GM19351 (cell line): ENCODE results near the gene TMEM61.
"Not testable (repeated sequence)": the region's sequence is repeated elsewhere in the genome, so short reads cannot be mapped to it uniquely, and the experiment has no call there.

Source experiments
- ATAC-seq: cut with Tn5 transposase; IDR thresholded peaks from one replicate; pipeline ENCODE4 v1.9.1; 2021; ENCODE audit warnings: mild to moderate bottlenecking, moderate library complexity; ENCODE audit not compliant: unreplicated experiment

The TMEM61 gene

DNA sequence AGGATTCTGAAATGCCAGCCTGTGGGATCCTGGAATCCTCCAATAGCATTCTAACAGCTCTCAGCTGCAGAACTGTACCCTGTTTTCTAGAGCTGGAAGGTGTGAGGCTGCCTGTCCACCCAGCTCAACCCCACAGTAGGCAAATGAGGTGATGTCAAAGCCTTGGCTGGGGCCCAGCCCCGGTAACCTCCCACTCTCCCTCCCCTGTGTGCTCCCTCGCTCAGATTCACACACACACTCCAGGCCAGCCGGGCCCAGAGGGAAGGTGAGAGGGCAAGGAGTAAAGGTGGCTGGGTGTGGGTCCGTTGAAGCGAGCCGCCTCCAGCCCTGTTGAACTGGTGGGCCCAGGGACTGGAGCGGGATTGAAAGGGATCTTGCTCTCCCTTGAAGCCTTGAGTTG is 18.2 kb downstream of the TMEM61 start, which contains the start of gene BSND:
TSS of gene BSND (plus strand) at position 257 of the 400 bp plus-strand sequence. CDS start 254 bp downstream, outside the sequence.
- peak; percentile 83 for ATAC-seq

DNA sequence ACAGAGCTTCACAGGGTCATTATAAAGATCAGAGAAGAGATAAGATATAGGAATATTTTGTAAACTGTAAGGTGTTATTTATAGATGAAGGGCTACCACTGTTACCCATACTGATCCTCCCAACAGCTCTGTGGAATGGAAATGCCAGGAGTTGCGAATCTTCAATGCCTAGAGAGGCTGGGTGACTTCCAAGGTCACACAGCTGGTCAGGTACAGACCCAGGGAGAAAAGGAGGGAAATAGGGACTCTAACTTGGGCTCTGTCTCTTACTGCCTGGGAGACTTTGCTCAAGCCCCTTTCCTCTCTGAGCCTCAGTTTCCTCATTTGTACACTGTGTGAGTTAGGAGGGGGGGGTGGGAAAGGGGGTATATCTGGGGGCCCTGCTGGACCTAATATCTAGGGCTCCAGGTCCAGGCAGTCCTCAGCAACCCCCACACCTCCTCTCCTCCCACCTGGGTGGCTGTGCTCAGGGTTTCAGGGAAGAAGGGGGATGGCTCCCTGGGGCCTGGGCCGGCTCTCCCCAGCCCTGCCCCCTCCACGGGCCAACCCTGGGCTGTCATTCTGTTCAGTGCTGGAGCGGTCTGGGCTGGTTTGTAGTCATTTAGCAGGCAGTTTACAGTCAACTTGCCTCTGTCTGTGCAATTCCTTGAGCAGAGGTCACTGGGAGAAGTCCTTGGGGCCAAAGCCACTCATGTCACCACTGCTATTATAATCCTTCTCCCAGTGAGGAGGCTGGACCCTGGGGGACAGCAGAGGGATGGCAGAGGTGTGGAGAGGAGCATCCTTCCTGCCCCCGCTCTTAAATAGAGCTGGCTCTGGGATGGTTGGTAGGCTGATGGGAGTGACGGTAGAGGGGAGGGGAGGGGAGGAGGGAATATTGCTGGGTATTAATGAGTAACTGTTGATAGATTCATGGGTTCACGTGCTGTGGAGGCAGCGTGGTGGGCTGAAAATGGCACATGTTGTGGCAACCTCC is 20.0 kb downstream of the TMEM61 start:
- ATAC-seq = no peak

GRCh38 chr1:55001311-55001710 is 20.9 kb downstream of the TMEM61 start:
- ATAC-seq = no peak

DNA sequence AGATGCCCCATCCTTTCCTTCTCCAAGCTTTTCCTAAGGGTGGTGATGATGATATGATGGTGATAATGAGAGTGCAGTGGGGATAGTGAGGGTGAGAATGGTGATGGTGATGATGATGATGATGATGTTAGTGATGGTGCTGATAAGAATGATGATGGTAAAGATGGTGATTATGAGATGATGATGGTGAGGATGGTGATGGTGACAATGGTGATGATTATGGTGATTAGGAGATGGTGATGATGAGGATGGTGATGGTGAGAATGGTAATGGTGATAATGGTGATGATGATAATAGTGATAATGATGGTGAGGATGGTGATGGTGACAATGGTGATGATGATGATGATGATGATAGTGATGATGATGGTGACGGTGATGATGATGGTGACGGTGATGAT is 22.3 kb downstream of the TMEM61 start:
- ATAC-seq = no peak

DNA sequence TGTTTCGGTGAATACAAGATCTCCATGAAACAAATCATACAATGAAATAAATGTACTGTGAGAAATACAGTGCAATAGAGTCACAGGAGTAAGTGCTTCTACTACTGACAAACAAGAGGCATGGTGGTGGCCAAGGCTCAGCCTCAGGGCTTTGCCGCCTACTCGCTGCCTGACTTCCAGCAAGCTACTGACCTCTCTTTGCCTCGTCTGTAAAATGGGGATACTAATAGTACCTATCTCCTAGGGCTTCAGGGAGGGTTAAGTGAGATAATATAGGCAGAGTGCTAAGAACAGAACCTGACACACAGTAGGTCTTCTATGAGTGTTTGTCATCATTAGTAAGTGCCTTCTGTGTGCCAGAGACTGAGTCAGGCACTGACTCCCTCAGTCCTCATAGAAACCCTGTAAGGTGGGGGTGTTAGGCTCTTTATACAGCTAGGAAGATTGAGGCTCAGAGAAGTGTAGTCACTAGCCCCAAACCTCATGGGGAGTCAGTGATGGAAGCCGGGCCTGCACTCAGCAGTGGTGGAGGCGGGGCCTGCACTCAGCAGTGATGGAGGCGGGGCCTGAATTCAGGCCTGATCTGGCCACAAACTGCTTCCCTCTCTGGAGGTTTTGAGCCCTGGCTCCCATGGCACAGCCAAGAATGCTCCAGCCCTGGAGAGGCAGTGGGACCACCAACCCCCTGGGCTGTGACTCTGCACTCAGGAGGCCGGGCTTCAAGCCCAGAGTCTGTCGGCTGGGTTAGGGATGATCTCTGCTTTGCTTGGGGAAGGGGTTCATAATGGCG is 25.1 kb downstream of the TMEM61 start:
- no peak for ATAC-seq

DNA sequence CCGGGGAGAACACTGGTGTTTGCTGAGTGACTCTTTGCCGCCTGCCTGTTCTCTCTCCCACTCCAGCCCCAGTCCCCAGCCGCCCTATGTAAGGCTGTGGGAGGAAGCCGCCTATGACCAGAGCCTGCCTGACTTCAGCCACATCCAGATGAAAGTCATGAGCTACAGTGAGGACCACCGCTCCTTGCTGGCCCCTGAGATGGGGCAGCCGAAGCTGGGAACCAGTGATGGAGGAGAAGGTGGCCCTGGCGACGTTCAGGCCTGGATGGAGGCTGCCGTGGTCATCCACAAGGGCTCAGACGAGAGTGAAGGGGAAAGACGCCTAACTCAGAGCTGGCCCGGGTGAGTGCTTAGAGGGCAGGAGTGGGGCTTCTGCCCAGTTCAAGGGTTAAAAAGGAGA is 26.5 kb downstream of the TMEM61 start:
- ATAC-seq = no peak

DNA sequence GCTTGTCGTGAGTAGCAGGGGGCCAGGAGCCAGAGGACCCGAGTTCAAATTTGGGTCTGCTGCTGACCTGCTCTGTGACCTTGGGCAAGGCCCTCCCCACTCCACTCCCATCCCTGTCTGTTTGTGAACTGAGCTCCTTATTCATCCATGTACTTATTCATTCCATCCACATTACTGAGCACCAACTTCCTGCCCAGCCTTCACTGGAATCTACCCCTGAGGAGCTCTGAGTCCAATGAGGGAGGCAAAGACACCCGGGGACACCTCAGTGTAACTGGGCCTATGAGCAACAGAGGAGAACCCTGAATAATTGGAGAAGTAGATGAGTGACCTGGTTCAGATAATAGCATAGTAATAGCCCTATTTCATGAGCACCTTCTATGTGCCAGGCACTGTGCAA is 27.2 kb downstream of the TMEM61 start:
- no peak for ATAC-seq

DNA sequence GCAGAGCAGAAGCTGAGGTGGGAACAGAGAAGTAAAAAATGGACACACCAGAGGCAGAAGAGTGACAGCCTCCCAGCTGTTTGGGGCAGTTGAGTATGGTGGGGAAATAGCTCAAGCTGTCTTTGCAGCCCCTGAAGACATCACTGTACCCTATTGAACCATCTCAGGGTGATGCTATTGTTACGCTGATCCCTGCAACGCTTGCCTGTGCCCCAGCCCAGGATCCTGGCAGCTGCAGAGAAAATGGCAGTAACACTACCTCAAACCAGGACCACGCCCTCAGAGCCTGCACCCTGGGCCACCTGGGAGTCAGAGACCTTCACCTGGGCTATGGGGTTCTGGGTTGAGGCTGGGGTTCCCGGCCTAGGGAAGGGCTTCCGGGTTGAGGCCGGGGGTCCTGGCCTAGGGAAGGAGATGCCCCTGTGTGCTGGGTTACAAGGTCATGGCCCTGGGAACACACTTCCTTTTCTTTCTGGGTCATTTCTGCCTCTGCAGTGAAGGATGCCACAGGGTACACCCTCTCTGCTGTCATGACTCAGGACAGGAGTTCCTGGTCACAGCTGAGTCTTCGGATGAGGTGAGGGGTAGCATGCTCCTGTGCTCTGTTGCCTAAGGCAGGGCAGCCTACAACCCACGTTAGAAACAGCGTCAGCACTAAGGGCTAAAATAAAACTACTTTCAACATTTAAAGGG is 29.9 kb downstream of the TMEM61 start:
- no peak for ATAC-seq

- no peak for ATAC-seq
These were observed 30.4 kb downstream of the TMEM61 start for GRCh38 chr1:55010887-55011217.

DNA sequence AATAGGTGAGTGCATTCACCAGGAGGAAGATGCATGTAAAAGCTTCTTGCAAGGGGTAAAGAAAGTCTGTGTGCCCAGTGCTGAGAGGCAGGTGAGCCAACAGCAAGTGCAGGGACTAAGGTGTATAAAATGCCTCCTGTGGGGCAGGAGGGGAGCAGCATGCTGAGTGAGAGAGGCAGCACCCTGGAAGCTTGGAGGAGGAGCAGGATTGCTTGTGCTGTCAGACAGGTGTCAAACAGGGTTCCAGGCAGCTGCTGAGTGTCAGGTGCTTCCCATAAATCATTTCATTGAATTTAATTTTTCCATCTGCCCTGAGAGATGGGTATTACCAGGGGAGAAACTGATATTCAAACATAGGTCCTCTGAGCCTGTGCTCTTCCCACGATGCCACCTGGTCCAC is 32.2 kb downstream of the TMEM61 start:
- no peak for ATAC-seq

DNA sequence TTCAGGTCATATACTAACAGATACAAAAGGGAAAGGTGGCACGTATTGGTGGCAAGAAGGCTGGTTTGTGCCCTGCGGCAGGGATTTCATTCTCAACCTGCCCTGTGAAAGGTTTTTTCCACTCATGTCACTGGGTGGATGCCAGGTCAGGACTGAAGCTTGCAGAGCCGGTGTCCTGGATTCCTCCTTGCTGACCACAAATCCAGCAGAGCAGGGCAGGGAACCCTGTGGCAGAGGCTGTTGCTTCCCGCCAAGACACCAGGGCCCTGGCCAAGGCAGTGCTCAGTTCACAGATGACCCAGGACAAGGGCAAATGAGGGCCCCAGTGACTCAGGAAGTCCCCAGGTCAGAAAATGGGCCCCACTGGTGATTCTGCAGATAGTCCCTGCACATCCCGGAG is 34.7 kb downstream of the TMEM61 start:
- no peak for ATAC-seq

DNA sequence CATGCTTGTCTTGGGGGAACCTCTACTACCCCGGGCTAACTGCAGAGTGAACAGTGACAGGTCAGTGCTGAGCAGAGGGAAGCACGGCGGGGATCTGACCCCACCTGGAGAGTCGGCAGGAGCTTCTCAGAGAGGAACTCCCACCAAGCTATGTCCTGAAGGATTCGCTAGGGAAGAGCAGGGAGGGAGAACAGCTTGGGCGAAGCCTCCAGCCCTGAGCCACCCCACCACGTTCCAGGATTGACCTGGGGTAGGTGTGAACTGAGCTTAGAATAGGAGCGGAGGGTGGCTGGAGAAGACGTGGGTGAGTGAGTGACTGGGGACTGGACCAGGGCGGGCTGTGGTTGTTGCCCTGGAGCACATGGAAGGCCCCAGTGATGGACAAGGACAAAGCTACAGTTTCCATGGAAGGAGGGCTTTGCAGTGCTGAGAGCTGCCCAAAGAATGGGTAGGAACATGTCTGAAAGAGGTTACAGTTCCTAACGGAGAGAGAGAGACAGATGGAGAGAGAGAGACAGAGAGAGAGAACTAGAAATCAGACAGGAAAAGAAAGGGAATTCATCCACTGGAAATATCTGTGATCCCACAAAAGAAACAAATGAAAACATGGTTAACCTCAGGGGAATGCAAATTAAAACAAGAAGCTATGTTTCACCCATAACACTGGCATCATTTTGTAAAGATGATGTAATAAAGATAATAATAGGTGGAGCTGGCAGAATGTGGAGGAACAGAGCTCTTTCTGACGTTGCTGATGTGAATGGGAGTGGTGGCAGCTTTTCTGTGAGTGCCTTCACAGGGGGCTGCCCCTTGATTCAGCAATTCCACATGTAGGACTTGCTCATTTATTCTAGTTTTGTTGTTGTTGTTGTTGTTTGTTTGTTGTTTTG is 35.5 kb downstream of the TMEM61 start:
- ATAC-seq = no peak

GRCh38 chr1:55018395-55018794 is 38.0 kb downstream of the TMEM61 start:
- ATAC-seq = no peak

- ATAC-seq = peak; percentile 96
These were observed 41.6 kb downstream of the TMEM61 start for GRCh38 chr1:55021942-55022546.

GRCh38 chr1:55024163-55024562 is 43.7 kb downstream of the TMEM61 start:
- ATAC-seq = not testable (repeated sequence)

DNA sequence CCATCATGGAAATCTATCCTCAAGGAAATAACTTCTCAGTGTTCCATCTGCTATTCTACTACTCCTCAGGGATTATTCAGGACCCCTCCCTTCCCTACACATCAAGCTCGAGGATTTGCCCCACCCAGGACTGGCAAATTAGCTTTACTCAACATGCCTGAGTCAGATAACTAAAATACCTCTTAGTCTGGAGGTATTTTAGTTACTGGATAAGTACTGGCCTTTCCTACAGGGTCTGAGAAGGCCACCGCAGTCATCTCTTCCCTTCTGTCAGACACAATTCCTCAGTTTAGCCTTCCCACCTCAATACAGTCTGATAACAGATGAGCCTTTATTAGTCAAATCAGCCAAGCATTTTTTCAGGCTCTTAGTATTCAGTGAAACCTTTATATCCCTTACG is 46.3 kb downstream of the TMEM61 start:
- ATAC-seq = not testable (repeated sequence)

GRCh38 chr1:55031098-55031497 is 50.7 kb downstream of the TMEM61 start:
- ATAC-seq = not testable (repeated sequence)

- no peak for ATAC-seq
These were observed 52.8 kb downstream of the TMEM61 start for GRCh38 chr1:55033265-55033614.

DNA sequence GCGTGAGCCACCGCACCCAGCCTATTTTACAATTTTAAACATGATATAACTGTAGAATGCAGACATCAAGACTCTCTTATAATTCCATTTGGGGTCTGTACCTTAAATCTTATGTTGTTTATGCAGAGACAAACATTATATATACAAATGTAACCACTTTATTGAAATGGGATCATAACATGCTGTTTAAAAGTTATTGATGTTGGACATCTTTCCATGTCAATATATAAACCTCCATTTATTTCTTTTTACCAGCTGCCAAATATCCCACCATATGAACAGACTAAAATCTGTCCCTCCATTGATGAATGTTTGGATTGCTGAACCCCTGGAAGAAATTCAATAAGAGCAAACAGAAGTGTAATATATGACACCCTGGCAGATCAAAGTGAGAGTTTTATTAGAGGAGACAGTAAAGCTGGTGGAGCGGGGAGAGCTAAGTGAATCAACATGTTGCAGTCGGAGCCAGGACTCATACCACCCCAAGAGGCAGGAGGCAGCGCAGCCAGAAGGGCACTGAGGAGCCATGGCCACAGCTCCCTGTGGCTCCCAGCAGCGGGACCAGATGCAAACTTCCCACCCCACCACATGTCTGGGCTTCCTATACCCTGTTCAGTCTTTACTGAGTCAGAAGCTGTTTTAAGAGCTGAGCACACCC is 54.2 kb downstream of the TMEM61 start:
- ATAC-seq = no peak
